Renal cortical epithelial cell (primary cell): ENCODE results near the gene PTPRQ. TPM values are rescaled to one million over a fixed set of nuclear protein-coding genes. Genes with fewer than 3 reads are reported as not detected.

Experiments used
- DNase-seq: peaks from one replicate; pipeline ENCODE4 v3.0.0-alpha.2; 2011; ENCODE audit warnings: low read depth
- total RNA-seq: library from RNA; depleted of rRNA; stranded (reverse); fragments of >200 nt; gene quantifications from 2 replicates; pipeline ENCODE4 v1.2.3, GENCODE V29; 2014

PTPRQ gene
- total RNA-seq, 1 donor from 2014 or later, result 0.20 TPM

DNA sequence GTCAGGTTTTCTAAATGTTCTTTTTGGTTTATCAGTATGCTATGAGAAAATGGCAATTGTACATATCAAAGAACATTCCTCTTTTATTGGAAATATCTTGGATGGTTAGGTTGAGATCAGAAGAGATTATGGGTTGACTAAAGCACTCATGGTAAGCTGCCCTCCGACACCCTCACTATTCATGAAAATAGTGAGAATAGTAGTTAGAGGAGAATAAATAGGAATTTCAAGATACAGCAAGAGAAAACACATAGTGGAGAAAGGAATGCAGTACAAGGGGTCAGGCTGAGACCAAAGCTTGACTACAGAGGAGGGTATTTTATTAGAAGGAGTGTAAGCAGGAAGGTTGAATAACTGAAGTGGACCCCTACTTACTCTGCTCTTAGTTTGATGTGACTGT, 112.5 kb downstream of the PTPRQ start:
- no peak for DNase-seq

GRCh38 chr12:80559766-80560165, 115.7 kb downstream of the PTPRQ start:
- DNase-seq, result no peak

DNA sequence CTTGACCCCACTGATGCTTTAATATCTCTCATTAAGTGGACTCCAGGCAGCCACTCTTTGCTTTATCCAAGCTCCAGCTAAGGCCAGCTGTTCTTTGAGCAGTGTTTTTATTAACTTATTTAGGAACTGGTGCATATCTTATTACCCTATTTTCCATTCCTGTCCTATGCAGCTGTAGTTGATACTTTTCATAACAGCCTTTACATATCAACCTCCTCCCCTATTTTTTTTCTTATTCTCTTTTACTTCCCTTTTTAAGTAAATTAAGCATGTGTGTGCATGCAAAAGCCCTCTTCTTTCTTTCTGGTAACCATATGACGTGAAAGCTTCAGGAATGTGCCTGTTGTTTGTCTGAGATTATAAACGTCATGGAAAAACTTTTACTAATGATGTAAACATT, 121.2 kb downstream of the PTPRQ start:
- no peak for DNase-seq

- DNase-seq, result peak; percentile 36
Observed at GRCh38 chr12:80567401-80567800, 123.4 kb downstream of the PTPRQ start.

DNA sequence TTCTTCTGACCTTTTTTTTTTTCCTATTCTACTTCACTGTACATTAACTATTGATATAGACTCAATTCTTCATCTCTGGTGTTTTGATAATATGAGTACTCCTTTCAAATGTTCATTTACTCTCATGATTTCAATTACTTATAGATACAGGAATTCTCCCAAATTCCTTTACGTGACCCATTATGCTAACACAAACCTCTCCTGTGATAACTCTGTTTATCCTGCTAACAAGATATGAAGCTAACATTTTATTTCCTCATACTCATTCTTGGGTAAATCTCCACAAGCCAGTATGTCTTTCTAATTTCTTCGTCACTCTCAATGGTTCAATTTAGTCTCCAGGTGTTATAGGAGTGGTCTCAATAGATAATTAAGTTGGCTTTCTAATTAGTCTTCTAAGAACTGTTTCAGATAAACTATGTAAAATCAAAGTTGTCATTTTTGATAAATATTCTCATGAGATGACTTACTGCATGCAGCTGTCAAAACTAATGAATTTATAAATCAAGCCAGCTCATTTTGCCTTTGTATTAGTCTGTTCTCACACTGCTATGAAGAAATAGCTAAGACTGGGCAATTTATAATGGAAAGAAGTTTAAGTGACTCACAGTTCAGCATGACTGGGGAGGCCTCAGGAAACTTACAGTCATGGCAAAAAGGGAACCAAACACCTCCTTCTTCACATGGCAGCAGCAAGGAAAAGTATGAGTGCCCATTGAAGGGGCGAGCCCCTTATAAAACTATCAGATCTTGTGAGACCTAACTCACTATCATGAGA, 132.8 kb downstream of the PTPRQ start:
- no peak for DNase-seq

- peak; percentile 80 for DNase-seq
Observed at GRCh38 chr12:80580254-80580653, 136.2 kb downstream of the PTPRQ start.

GRCh38 chr12:80581783-80582182, 137.7 kb downstream of the PTPRQ start:
- no peak for DNase-seq

GRCh38 chr12:80582431-80582830, 138.4 kb downstream of the PTPRQ start:
- DNase-seq, result peak; percentile 2

DNA sequence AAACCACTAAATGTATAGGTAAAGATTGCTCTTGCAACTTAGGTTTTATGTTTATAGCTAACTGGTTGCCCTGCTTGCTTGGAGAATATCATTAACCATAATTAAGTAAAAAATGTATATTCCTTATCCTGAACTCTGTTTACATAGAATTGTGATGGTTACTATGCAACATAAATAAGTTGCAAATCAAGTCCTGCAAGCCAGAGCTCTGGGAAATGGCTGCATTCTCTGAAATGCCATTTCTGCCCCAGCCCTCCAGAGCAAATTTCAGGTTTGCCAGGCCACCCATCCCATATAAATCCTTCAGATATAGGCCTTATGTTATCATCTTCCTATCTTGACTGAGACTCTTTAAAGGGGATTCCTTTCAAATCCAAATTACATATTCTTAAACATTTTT, 145.0 kb downstream of the PTPRQ start:
- no peak for DNase-seq

DNA sequence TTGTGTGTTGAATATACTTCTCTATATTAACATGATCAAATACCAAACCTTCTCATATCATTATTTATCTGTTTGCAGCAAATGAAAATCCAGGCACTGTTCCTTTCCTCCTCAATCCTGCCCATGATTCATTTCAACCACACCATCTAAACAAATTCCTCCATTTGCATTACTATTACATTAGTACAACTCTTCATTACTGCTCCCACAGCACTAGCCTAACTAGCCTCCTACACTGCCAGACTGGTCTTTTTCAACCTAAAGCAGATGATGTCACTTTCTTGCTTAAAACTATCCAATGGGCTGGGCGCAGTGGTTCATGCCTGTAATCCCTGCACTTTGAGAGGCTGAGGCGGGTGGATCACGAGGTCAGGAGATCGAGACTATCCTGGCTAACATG, 146.1 kb downstream of the PTPRQ start:
- no peak for DNase-seq

GRCh38 chr12:80593766-80594165, 149.7 kb downstream of the PTPRQ start:
- peak; percentile 44 for DNase-seq

- DNase-seq, result no peak
Observed at GRCh38 chr12:80596509-80596908, 152.5 kb downstream of the PTPRQ start.

DNA sequence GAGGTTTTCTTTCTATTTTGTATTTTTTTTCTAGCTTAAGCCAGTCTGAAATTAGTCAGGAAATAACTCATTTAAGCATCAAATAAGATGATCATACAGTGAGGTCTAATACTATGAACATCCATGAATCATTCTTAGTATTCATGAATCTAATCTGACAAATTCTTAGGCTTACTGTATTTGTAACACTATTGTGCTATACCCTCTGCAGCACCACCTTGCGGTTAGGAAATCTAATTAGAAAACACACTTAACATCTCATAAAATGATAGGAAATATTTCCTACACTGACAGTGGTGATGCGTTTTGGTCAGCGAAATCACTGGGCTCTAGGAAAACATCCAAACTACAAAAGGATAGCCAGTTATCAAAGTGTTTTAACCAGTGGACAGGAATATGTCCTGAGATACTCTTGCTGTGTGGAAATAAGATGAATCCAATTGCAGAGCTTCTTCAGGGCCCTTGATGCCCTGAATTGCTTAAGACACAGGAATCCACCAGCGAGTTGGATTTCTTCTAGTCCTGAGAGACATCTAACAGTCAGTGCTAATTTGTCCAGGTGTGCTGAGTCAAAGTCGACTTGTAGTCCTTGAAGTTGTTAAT, 154.1 kb downstream of the PTPRQ start:
- peak; percentile 34 for DNase-seq

DNA sequence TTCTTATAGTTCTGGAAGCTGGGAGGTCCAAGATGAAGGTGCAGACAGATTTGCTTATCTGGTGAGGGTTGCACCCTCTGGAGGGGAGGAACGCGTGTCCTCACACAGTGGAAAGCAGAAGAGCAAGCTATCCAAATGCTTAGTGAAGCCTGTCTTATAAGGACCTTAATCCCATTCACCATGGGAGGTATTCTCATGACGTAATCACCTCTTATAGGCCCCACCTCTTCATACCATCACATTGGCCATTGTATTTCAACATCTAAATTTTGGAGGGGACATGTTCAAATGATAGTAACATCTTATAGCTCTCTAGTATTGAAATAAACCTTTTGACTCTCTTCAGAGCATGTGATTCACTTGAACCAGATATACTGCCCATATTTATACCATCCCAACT, 158.4 kb downstream of the PTPRQ start:
- no peak for DNase-seq

- DNase-seq, result no peak
Observed at GRCh38 chr12:80607361-80608135, 163.5 kb downstream of the PTPRQ start.

- no peak for DNase-seq
Observed at GRCh38 chr12:80617733-80618132, 173.7 kb downstream of the PTPRQ start.

DNA sequence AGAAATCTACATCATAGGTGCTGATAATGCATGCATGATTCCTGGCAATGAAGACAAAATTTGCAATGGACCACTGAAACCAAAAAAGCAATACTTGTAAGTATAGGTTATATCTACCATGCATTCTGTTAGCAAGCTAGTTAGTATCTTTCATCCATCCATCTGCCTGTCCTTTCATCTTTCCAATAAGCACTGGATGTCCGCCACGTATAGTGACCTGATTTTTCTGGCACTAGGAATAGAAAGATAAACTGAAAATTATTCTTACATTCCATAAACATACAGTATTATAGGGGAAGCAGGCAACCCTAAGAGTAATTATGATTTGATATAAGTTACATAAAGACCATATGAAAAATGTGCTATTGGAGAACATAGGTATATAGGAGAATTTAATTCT, 176.2 kb downstream of the PTPRQ start:
- DNase-seq, result no peak

DNA sequence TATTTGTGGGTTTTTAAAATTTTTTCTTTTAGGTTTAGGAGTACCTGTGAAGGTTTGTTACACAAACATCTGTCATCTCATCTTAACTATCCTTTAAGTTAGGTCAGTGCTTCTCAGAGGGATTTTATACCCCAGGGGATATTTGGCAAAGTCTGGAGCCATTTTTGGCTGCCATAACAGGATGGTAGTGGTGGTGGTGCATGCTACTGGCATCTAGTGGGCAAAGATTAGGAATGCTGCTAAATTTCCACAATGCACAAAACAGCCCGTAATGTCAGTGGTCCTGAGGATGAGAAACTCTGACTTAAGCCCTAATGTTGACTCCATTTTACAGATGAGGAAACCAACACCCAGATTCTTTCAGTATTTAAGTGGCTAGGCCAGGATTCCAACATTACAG, 178.2 kb downstream of the PTPRQ start:
- DNase-seq, result peak; percentile 10

DNA sequence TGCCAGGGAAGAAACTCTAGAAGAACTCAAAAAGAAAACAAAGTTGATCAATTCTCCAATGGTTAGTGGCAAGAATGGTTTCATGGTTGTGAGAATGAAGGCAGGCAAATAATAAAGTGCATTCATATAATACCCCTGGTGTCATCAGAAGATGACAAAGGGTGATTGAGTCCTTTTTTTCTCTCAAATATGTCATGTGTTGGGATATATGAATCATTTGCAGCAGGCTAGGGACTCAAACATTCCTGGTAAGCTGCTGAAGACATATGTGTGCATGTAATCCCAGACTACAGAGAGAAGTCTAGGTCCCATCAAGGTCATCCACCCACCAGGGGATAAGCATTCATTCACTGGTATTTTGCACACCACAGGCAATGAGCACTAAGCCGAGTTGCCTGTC, 181.0 kb downstream of the PTPRQ start:
- no peak for DNase-seq

- DNase-seq, result peak; percentile 18
Observed at GRCh38 chr12:80625901-80626300, 181.9 kb downstream of the PTPRQ start.

DNA sequence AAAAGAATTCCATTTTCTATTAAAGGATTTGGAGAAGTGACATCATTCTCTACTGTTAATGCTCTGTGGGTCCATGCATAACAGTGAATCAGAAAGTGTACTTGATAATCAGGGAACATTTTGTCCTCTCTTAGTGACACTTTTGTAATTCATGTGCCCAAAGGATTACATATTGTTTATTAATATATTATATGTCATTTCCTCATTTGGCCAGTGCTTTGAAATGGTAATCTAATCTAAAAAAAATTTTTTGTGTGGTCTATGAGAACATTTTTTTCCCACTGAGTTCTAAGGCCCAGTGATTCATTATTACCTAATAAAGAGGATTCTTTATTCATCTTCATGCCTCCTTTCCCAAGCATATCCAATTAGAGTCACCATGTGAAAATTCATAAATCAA, 183.7 kb downstream of the PTPRQ start:
- peak; percentile 59 for DNase-seq

GRCh38 chr12:80632835-80633234, 188.8 kb downstream of the PTPRQ start:
- peak; percentile 16 for DNase-seq

DNA sequence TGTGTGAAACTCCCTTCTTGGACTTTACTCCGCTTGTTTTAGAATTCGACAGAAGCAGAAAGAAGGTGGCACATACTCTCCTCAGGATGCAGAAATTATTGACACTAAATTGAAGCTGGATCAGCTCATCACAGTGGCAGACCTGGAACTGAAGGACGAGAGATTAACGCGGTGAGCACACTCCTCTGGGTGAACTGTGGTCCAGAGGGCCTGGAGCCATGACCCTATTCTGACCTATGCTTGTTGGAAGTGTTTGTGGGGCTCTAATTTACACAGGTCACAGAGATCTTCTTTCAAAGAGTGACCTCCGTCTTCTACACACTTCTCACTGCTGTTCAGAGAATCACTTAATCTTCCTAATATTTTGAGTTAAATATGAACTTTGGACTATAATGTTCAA, 190.9 kb downstream of the PTPRQ start:
- DNase-seq, result no peak
